ENCODE results near the gene ETNK2. TPM values are rescaled to one million over a fixed set of nuclear protein-coding genes. Genes with fewer than 3 reads are reported as not detected.

Gene ETNK2
- total RNA-seq, 2 experiments from 2014 or later: 1.6 to 1.9 TPM

- peaks cover 13% of the 10 kb centered on the region for H3K4me1 Mint-ChIP-seq (ENCODE audit: low read depth)
- H3K27me3 Mint-ChIP-seq: peaks cover 44% of the 10 kb centered on the region
- no peaks in the 10 kb centered on the region for H3K36me3 Mint-ChIP-seq
- H3K4me3 Mint-ChIP-seq: no peak overlapping the region
- intact Hi-C loops (cut with micrococcal nuclease): no loop called here
- CTCF ChIA-PET: interaction anchor here (1.1 to 6.9 kb wide), 3 partner anchors 15 to 600 kb away, joined by 3 to 45 read pairs (median 13); no protein-coding TSS in a partner anchor
- POLR2A ChIA-PET: no interaction called here
- H3K9me3 Mint-ChIP-seq: no peaks in the 10 kb centered on the region
- H3K27ac Mint-ChIP-seq: no peak overlapping the region
- DNase-seq: no peak
Measured at GRCh38 chr1:204191456-204191855, 39.6 kb upstream of the ETNK2 start.

GRCh38 chr1:204190212-204191211 lies 38.7 kb upstream of the ETNK2 start:
- peak; percentile 36 for DNase-seq
- Mint-ChIP-seq H3K4me1 (ENCODE audit: low read depth) (peaks cover 13% of the 10 kb centered on the region), H3K9me3 (no peaks in the 10 kb centered on the region), H3K4me3 (no peak overlapping the region), H3K36me3 (no peaks in the 10 kb centered on the region), H3K27ac (no peak overlapping the region), H3K27me3 (peaks cover 44% of the 10 kb centered on the region)
- intact Hi-C loops (cut with micrococcal nuclease): no loop called here
- ChIA-PET POLR2A (interaction anchor here (0.6 kb wide), 1 partner anchor 1754 kb away, joined by 3 read pairs; no protein-coding TSS in a partner anchor), CTCF (interaction anchor here (0.6 to 6.9 kb wide), 6 partner anchors 16 to 601 kb away, joined by 3 to 45 read pairs (median 6); no protein-coding TSS in a partner anchor)

GRCh38 chr1:204188959-204189639 lies 37.3 kb upstream of the ETNK2 start:
- Mint-ChIP-seq H3K4me3 (no peak overlapping the region), H3K4me1 (ENCODE audit: low read depth) (peaks cover 13% of the 10 kb centered on the region), H3K36me3 (no peaks in the 10 kb centered on the region), H3K9me3 (no peaks in the 10 kb centered on the region), H3K27me3 (peaks cover 44% of the 10 kb centered on the region), H3K27ac (no peak overlapping the region)
- ChIA-PET POLR2A (no interaction called here), CTCF (interaction anchor here (2.0 to 6.9 kb wide), 3 partner anchors 17 to 174 kb away, joined by 9 to 45 read pairs (median 13); no protein-coding TSS in a partner anchor)
- intact Hi-C loops (cut with micrococcal nuclease): no loop called here
- DNase-seq: peak; percentile 31

GRCh38 chr1:204186597-204186996 lies 34.8 kb upstream of the ETNK2 start:
- H3K27me3 Mint-ChIP-seq: peaks cover 38% of the 10 kb centered on the region
- intact Hi-C loops (cut with micrococcal nuclease): no loop called here

GRCh38 chr1:204181116-204181515 lies 29.3 kb upstream of the ETNK2 start:
- CTCF ChIA-PET: interaction anchor here (2.2 kb wide), 1 partner anchor 18 kb away, joined by 14 read pairs; no protein-coding TSS in a partner anchor
- intact Hi-C loops (cut with micrococcal nuclease): no loop called here
- Mint-ChIP-seq H3K4me1 (ENCODE audit: low read depth) (no peaks in the 10 kb centered on the region), H3K36me3 (no peaks in the 10 kb centered on the region), H3K27ac (no peak overlapping the region), H3K4me3 (no peak overlapping the region), H3K9me3 (no peaks in the 10 kb centered on the region), H3K27me3 (peaks cover 1% of the 10 kb centered on the region)
- no peak for DNase-seq
- POLR2A ChIA-PET: no interaction called here

More at GRCh38 chr1:204186597-204186996, 34.8 kb upstream of the ETNK2 start:
- Mint-ChIP-seq H3K27ac (no peak overlapping the region), H3K36me3 (no peaks in the 10 kb centered on the region), H3K4me3 (no peak overlapping the region), H3K9me3 (no peaks in the 10 kb centered on the region), H3K4me1 (ENCODE audit: low read depth) (peaks cover 13% of the 10 kb centered on the region)
- ChIA-PET CTCF (no interaction called here), POLR2A (no interaction called here)
- no peak for DNase-seq

GRCh38 chr1:204180133-204180532 lies 28.3 kb upstream of the ETNK2 start:
- CTCF ChIA-PET: interaction anchor here (0.9 to 1.2 kb wide), 2 partner anchors 18 to 26 kb away, joined by 3 to 4 read pairs; no protein-coding TSS in a partner anchor
- Mint-ChIP-seq H3K4me1 (ENCODE audit: low read depth) (no peaks in the 10 kb centered on the region), H3K27me3 (peaks cover 1% of the 10 kb centered on the region), H3K9me3 (no peaks in the 10 kb centered on the region), H3K4me3 (no peak overlapping the region), H3K27ac (no peak overlapping the region), H3K36me3 (no peaks in the 10 kb centered on the region)
- POLR2A ChIA-PET: no interaction called here
- intact Hi-C loops (cut with micrococcal nuclease): no loop called here
- DNase-seq: no peak

GRCh38 chr1:204178487-204179281 lies 26.8 kb upstream of the ETNK2 start:
- H3K36me3 Mint-ChIP-seq: no peaks in the 10 kb centered on the region
- H3K9me3 Mint-ChIP-seq: no peaks in the 10 kb centered on the region
- H3K4me1 Mint-ChIP-seq (ENCODE audit: low read depth): no peaks in the 10 kb centered on the region
- H3K4me3 Mint-ChIP-seq: no peak overlapping the region
- peaks cover 6% of the 10 kb centered on the region for H3K27me3 Mint-ChIP-seq
- intact Hi-C loops (cut with micrococcal nuclease): no loop called here
- no peak overlapping the region for H3K27ac Mint-ChIP-seq
- ChIA-PET POLR2A (no interaction called here), CTCF (no interaction called here)
- DNase-seq: no peak

GRCh38 chr1:204177133-204177532 lies 25.3 kb upstream of the ETNK2 start:
- CTCF ChIA-PET: interaction anchor here (1.8 kb wide), 1 partner anchor 15 kb away, joined by 5 read pairs; no protein-coding TSS in a partner anchor
- H3K27me3 Mint-ChIP-seq: peaks cover 8% of the 10 kb centered on the region
- H3K4me3 Mint-ChIP-seq: no peak overlapping the region
- intact Hi-C loops (cut with micrococcal nuclease): no loop called here
- no peak for DNase-seq
- POLR2A ChIA-PET: no interaction called here
- H3K27ac Mint-ChIP-seq: no peak overlapping the region
- H3K36me3 Mint-ChIP-seq: peaks cover 2% of the 10 kb centered on the region
- peaks cover 4% of the 10 kb centered on the region for H3K9me3 Mint-ChIP-seq
- H3K4me1 Mint-ChIP-seq (ENCODE audit: low read depth): no peaks in the 10 kb centered on the region

GRCh38 chr1:204176049-204176448 lies 24.2 kb upstream of the ETNK2 start:
- no peak overlapping the region for H3K4me3 Mint-ChIP-seq
- CTCF ChIA-PET: interaction anchor here (1.0 to 1.8 kb wide), 2 partner anchors 13 to 255 kb away, joined by 3 to 5 read pairs; no protein-coding TSS in a partner anchor
- intact Hi-C loops (cut with micrococcal nuclease): no loop called here

GRCh38 chr1:204174958-204175357 lies 23.1 kb upstream of the ETNK2 start:
- Mint-ChIP-seq H3K9me3 (peaks cover 23% of the 10 kb centered on the region), H3K27ac (no peak overlapping the region), H3K36me3 (peaks cover 7% of the 10 kb centered on the region), H3K4me3 (no peak overlapping the region), H3K27me3 (peaks cover 8% of the 10 kb centered on the region), H3K4me1 (ENCODE audit: low read depth) (no peaks in the 10 kb centered on the region)
- POLR2A ChIA-PET: no interaction called here
- DNase-seq: no peak
- CTCF ChIA-PET: interaction anchor here (1.0 to 1.4 kb wide), 2 partner anchors 12 to 256 kb away, joined by 3 read pairs; no protein-coding TSS in a partner anchor
- intact Hi-C loops (cut with micrococcal nuclease): no loop called here

More at GRCh38 chr1:204176049-204176448, 24.2 kb upstream of the ETNK2 start:
- Mint-ChIP-seq H3K36me3 (peaks cover 4% of the 10 kb centered on the region), H3K9me3 (peaks cover 13% of the 10 kb centered on the region), H3K27me3 (peaks cover 8% of the 10 kb centered on the region), H3K4me1 (ENCODE audit: low read depth) (no peaks in the 10 kb centered on the region), H3K27ac (no peak overlapping the region)
- POLR2A ChIA-PET: no interaction called here
- no peak for DNase-seq

- Mint-ChIP-seq H3K27me3 (peaks cover 7% of the 10 kb centered on the region), H3K4me1 (ENCODE audit: low read depth) (no peaks in the 10 kb centered on the region), H3K27ac (no peak overlapping the region), H3K4me3 (no peak overlapping the region), H3K36me3 (peaks cover 11% of the 10 kb centered on the region), H3K9me3 (peaks cover 41% of the 10 kb centered on the region)
- DNase-seq: no peak
- intact Hi-C loops (cut with micrococcal nuclease): no loop called here
- CTCF ChIA-PET: interaction anchor here (2.0 to 2.6 kb wide), 2 partner anchors 10 to 35 kb away, joined by 5 to 9 read pairs; no protein-coding TSS in a partner anchor
- POLR2A ChIA-PET: no interaction called here
Measured at GRCh38 chr1:204172404-204173029, 20.7 kb upstream of the ETNK2 start.
